A673 (cell line): ENCODE measurements around the gene PNPLA2.

Source experiments
- CTCF ChIP-seq: fragments of 300-800, 200-600 bp; sonication (generic); conservative IDR thresholded peaks from 2 replicates; pipeline ENCODE4 v1.5.1; 2017; ENCODE audit warnings: low read depth, mild to moderate bottlenecking, antibody characterized with exemption, low read length, moderate library complexity, mixed read lengths
- EZH2 ChIP-seq: fragments of 200-600 bp; sonication (generic); IDR thresholded peaks from 2 replicates; pipeline ENCODE4 v1.6.1; 2017; ENCODE audit warnings: borderline replicate concordance, low read depth, mild to moderate bottlenecking, mixed read lengths, antibody characterized with exemption, low read length; ENCODE audit not compliant: poor library complexity, severe bottlenecking

GRCh38 chr11:795634-796564 lies 22.8 kb upstream of the PNPLA2 start:
- TF ChIP-seq CTCF (no peak), EZH2 (no peak)
